HTERT RPE-1 (cell line): ENCODE results near the gene GPR32.
"Not testable (repeated sequence)": the region's sequence is repeated elsewhere in the genome, so short reads cannot be mapped to it uniquely, and the experiment has no call there.

ENCODE experiments used
- in situ Hi-C: fragments of 300-500 bp; cut with MboI; formaldehyde crosslinking; loops from 4 replicates; pipeline ENCODE4 v1.14.3; 2020; ENCODE audit warnings: low sequenced_read_pairs

GPR32 gene

GRCh38 chr19:50798659-50799546, 28.6 kb downstream of the GPR32 start:
- in situ Hi-C loops, result no loop called here

GRCh38 chr19:50799547-50799851, 29.2 kb downstream of the GPR32 start:
- in situ Hi-C loops, result no loop called here

- in situ Hi-C loops, result no loop called here
Observed at GRCh38 chr19:50801107-50801506, 30.8 kb downstream of the GPR32 start.

GRCh38 chr19:50803633-50804419, 33.6 kb downstream of the GPR32 start:
- in situ Hi-C loops, result no loop called here

- in situ Hi-C loops, result no loop called here
Observed at GRCh38 chr19:50804420-50805272, 34.4 kb downstream of the GPR32 start.

GRCh38 chr19:50808856-50809255, 38.6 kb downstream of the GPR32 start:
- in situ Hi-C loops, result no loop called here

- in situ Hi-C loops, result not testable (repeated sequence)
Observed at GRCh38 chr19:50811622-50812238, 41.5 kb downstream of the GPR32 start.

GRCh38 chr19:50812474-50812873, 42.2 kb downstream of the GPR32 start:
- in situ Hi-C loops, result no loop called here

- in situ Hi-C loops, result no loop called here
Observed at GRCh38 chr19:50814883-50815282, 44.6 kb downstream of the GPR32 start.

GRCh38 chr19:50815439-50815838, 45.2 kb downstream of the GPR32 start:
- in situ Hi-C loops, result no loop called here

- in situ Hi-C loops, result no loop called here
Observed at GRCh38 chr19:50817941-50818858, 47.9 kb downstream of the GPR32 start.

- in situ Hi-C loops, result no loop called here
Observed at GRCh38 chr19:50818859-50819472, 48.7 kb downstream of the GPR32 start.

GRCh38 chr19:50819636-50820035, 49.4 kb downstream of the GPR32 start:
- in situ Hi-C loops, result no loop called here

- in situ Hi-C loops, result no loop called here
Observed at GRCh38 chr19:50820086-50820485, 49.8 kb downstream of the GPR32 start.

- in situ Hi-C loops, result no loop called here
Observed at GRCh38 chr19:50820549-50821247, 50.4 kb downstream of the GPR32 start.

- in situ Hi-C loops, result no loop called here
Observed at GRCh38 chr19:50821248-50821612, 51.0 kb downstream of the GPR32 start.
